H9 (cell line): ENCODE data around the gene JARID2. TPM values are rescaled to one million over a fixed set of nuclear protein-coding genes. Genes with fewer than 3 reads are reported as not detected.

Experiments used
- DNase-seq: peaks from one replicate; pipeline ENCODE4 v3.0.0-alpha.2; 2017
- H2AFZ ChIP-seq: one replicate; pipeline ENCODE4 v1.6.1; 2013; ENCODE audit warnings: mild to moderate bottlenecking, low read length, control low read depth, moderate library complexity
- H2AK5ac ChIP-seq: 2 replicates; pipeline ENCODE4 v1.6.1; 2013; ENCODE audit warnings: low read length, control low read depth, mixed read lengths; ENCODE audit not compliant: insufficient read length
- H2BK120ac ChIP-seq: one replicate; pipeline ENCODE4 v1.6.1; 2013; ENCODE audit warnings: low read depth, mild to moderate bottlenecking, low read length, control low read depth, inconsistent platforms; ENCODE audit not compliant: poor library complexity, severe bottlenecking
- H2BK12ac ChIP-seq: 2 replicates; pipeline ENCODE4 v1.6.1; 2013; ENCODE audit warnings: low read length, control low read depth, mixed read lengths, low read depth; ENCODE audit not compliant: insufficient read length
- H2BK15ac ChIP-seq: 2 replicates; pipeline ENCODE4 v1.6.1; 2013; ENCODE audit warnings: low read depth, low read length, control low read depth
- H2BK20ac ChIP-seq: one replicate; pipeline ENCODE4 v1.6.1; 2013; ENCODE audit warnings: low read depth, mild to moderate bottlenecking, low read length, control low read depth, inconsistent platforms; ENCODE audit not compliant: poor library complexity, severe bottlenecking
- H2BK5ac ChIP-seq: 2 replicates; pipeline ENCODE4 v1.6.1; 2013; ENCODE audit warnings: low read length, control low read depth, mixed read lengths; ENCODE audit not compliant: insufficient read length
- H3K14ac ChIP-seq: 2 replicates; pipeline ENCODE4 v1.6.1; 2013; ENCODE audit warnings: low read length, control low read depth; ENCODE audit not compliant: insufficient read depth
- H3K18ac ChIP-seq: 2 replicates; pipeline ENCODE4 v1.6.1; 2013; ENCODE audit warnings: low read depth, mild to moderate bottlenecking, mixed read lengths, low read length, control low read depth; ENCODE audit not compliant: insufficient read length
- H3K23ac ChIP-seq: 2 replicates; pipeline ENCODE4 v1.6.1; 2013; ENCODE audit warnings: low read length, control low read depth, mixed read lengths, low read depth; ENCODE audit not compliant: insufficient read length
- H3K23me2 ChIP-seq: 2 replicates; pipeline ENCODE4 v1.6.1; 2013; ENCODE audit warnings: low read depth, mild to moderate bottlenecking, mixed read lengths, low read length, control low read depth; ENCODE audit not compliant: insufficient read length, poor library complexity, severe bottlenecking
- H3K27ac ChIP-seq: 2 replicates; pipeline ENCODE4 v1.5.1; 2013; ENCODE audit warnings: low read length, control low read depth, mixed read lengths, low read depth; ENCODE audit not compliant: insufficient read length
- H3K27me3 ChIP-seq: 2 replicates; pipeline ENCODE4 v1.6.1; 2013; ENCODE audit warnings: low read length, control low read depth, inconsistent platforms; ENCODE audit not compliant: insufficient read depth
- H3K4ac ChIP-seq: 2 replicates; pipeline ENCODE4 v1.6.1; 2013; ENCODE audit warnings: low read depth, mild to moderate bottlenecking, control low read depth, inconsistent platforms, low read length, moderate library complexity
- H3K4me1 ChIP-seq: 2 replicates; pipeline ENCODE4 v1.6.1; 2013; ENCODE audit warnings: low read length, control low read depth, inconsistent platforms; ENCODE audit not compliant: insufficient read depth
- H3K4me2 ChIP-seq: 2 replicates; pipeline ENCODE4 v1.6.1; 2013; ENCODE audit warnings: low read length, control low read depth, mixed read lengths; ENCODE audit not compliant: insufficient read length, insufficient read depth
- H3K56ac ChIP-seq: 2 replicates; pipeline ENCODE4 v1.6.1; 2013; ENCODE audit warnings: low read depth, mild to moderate bottlenecking, mixed read lengths, low read length, control low read depth; ENCODE audit not compliant: insufficient read length
- H3K79me1 ChIP-seq: 2 replicates; pipeline ENCODE4 v1.6.1; 2013; ENCODE audit warnings: low read depth, mild to moderate bottlenecking, moderate library complexity, low read length, control low read depth, inconsistent platforms; ENCODE audit not compliant: insufficient read depth, poor library complexity, severe bottlenecking
- H3K79me2 ChIP-seq: 2 replicates; pipeline ENCODE4 v1.6.1; 2013; ENCODE audit warnings: low read length, control low read depth, inconsistent platforms; ENCODE audit not compliant: insufficient read depth
- H3K9ac ChIP-seq: 2 replicates; pipeline ENCODE4 v1.6.1; 2013; ENCODE audit warnings: low read length, control low read depth, mixed read lengths; ENCODE audit not compliant: insufficient read length; ENCODE audit errors: extremely low read depth
- H3K9me3 ChIP-seq: one replicate; pipeline ENCODE4 v1.6.1; 2013; ENCODE audit warnings: low read depth, low read length, inconsistent platforms; ENCODE audit not compliant: control insufficient read depth
- H3T11ph ChIP-seq: one replicate; pipeline ENCODE4 v1.6.1; 2013; ENCODE audit warnings: mild to moderate bottlenecking, low read length, control low read depth, inconsistent platforms
- H4K20me1 ChIP-seq: one replicate; pipeline ENCODE4 v1.6.1; 2013; ENCODE audit not compliant: control insufficient read depth, insufficient read length, insufficient read depth
- H4K5ac ChIP-seq: 2 replicates; pipeline ENCODE4 v1.6.1; 2013; ENCODE audit warnings: low read depth, mild to moderate bottlenecking, mixed read lengths, low read length, control low read depth; ENCODE audit not compliant: insufficient read length
- H4K8ac ChIP-seq: replicated peaks from 2 replicates; pipeline ENCODE4 v1.6.1; 2013; ENCODE audit warnings: low read length, control low read depth, mixed read lengths, low read depth; ENCODE audit not compliant: insufficient read length
- H4K91ac ChIP-seq: 2 replicates; pipeline ENCODE4 v1.6.1; 2013; ENCODE audit warnings: low read depth, mild to moderate bottlenecking, moderate library complexity, mixed read lengths, low read length, control low read depth; ENCODE audit not compliant: insufficient read length
- H3K27ac Mint-ChIP-seq, 3 experiments: 2 replicates in 2 of 3; 3 replicates in 1 of 3; pipeline ENCODE4 v1.8.0; 2020 to 2021; ENCODE audit warnings: mixed read lengths in 3 of 3, mild to moderate bottlenecking in 1 of 3, moderate library complexity in 1 of 3
- H3K27me3 Mint-ChIP-seq: 2 replicates; pipeline ENCODE4 v1.8.0; 2021; ENCODE audit warnings: low read depth, mild to moderate bottlenecking, moderate library complexity, mixed read lengths
- H3K36me3 Mint-ChIP-seq, 3 experiments: 2 replicates in 2 of 3; 3 replicates in 1 of 3; pipeline ENCODE4 v1.8.0; 2020 to 2021; ENCODE audit warnings: low read depth in 3 of 3, mixed read lengths in 3 of 3; ENCODE audit not compliant: insufficient read depth in 1 of 3
- H3K4me1 Mint-ChIP-seq, 2 experiments: 2 replicates each; pipeline ENCODE4 v1.8.0; 2020; ENCODE audit warnings: mixed read lengths in 2 of 2
- H3K4me3 Mint-ChIP-seq, 2 experiments: 2 replicates in 1 of 2; 3 replicates in 1 of 2; pipeline ENCODE4 v1.8.0; 2020 to 2021; ENCODE audit warnings: mild to moderate bottlenecking in 2 of 2, mixed read lengths in 2 of 2, moderate library complexity in 1 of 2
- H3K9me3 Mint-ChIP-seq, 2 experiments: 2 replicates in 1 of 2; 3 replicates in 1 of 2; pipeline ENCODE4 v1.8.0; 2020; ENCODE audit warnings: mild to moderate bottlenecking in 2 of 2, mixed read lengths in 2 of 2, moderate library complexity in 1 of 2
- CTCF ChIP-seq: fragments of 200-600 bp; sonication (generic); conservative IDR thresholded peaks from 3 replicates; pipeline ENCODE4 v1.8.0; 2021; ENCODE audit warnings: antibody characterized with exemption, mild to moderate bottlenecking
- WGBS: extraction: QIAGEN DNeasy Blood & Tissue Kit; methylation state at CpG from one replicate; pipeline ENCODE4 v1.1.7; 2013; ENCODE audit warnings: missing lambda C conversion rate, low lambda C conversion rate, mixed read lengths; ENCODE audit not compliant: insufficient read length; ENCODE audit errors: extremely low coverage; 5-methylcytosine and 5-hydroxymethylcytosine counted together
- total RNA-seq: library from RNA; stranded (reverse); gene quantifications from 2 replicates; pipeline ENCODE4 v1.2.1, GENCODE V29; 2021

The JARID2 gene
- total RNA-seq, 1 experiment from 2014 or later = 174 TPM

- Histone ChIP-seq H2BK120ac (no peak overlapping the region), H2BK20ac (no peak overlapping the region), H4K5ac (no peak overlapping the region), H2AFZ (no peak overlapping the region), H2AK5ac (no peak overlapping the region), H3K56ac (no peak overlapping the region), H3K4me1 (peaks cover 11% of the 10 kb centered on the region; the same call in 1 of the 2 replicates), H3K9me3 (no peaks in the 10 kb centered on the region), H3K18ac (no peak overlapping the region), H3K9ac (no peak overlapping the region), H2BK5ac (no peak overlapping the region), H2BK12ac (no peak overlapping the region), H4K8ac (no peak overlapping the region), H3K79me1 (no peaks in the 10 kb centered on the region), H4K91ac (no peak overlapping the region), H3T11ph (no peak overlapping the region), H3K4me2 (no peak overlapping the region), H2BK15ac (no peak overlapping the region), H4K20me1 (no peaks in the 10 kb centered on the region), H3K14ac (no peak overlapping the region), H3K27me3 (no peaks in the 10 kb centered on the region; the same call in 1 of the 2 replicates), H3K79me2 (no peaks in the 10 kb centered on the region), H3K23ac (no peak overlapping the region), H3K4ac (no peak overlapping the region), H3K27ac (no peak overlapping the region), H3K23me2 (no peaks in the 10 kb centered on the region)
- no peak overlapping the region for H3K4me3 Mint-ChIP-seq
- no peaks in the 10 kb centered on the region for H3K9me3 Mint-ChIP-seq
- WGBS = no CpG with 5 or more reads among the region's 5 CpGs
- peaks cover 0 to 10% (median 2%) of the 10 kb centered on the region in 3 experiments; a peak in 2 of 7 replicates for H3K36me3 Mint-ChIP-seq
- peaks cover 43 to 48% of the 10 kb centered on the region in 2 experiments for H3K4me1 Mint-ChIP-seq
- no peak overlapping the region for H3K27ac Mint-ChIP-seq
- no peaks in the 10 kb centered on the region; the same call in 1 of the 2 replicates for H3K27me3 Mint-ChIP-seq
- DNase-seq = no peak
- no peak for TF ChIP-seq CTCF
Measured at GRCh38 chr6:15555101-15556038, 309.5 kb downstream of the JARID2 start.
